A673 (cell line): Measurements from ENCODE around the gene ST6GALNAC2.

ENCODE experiments used
- EZH2 ChIP-seq: fragments of 200-600 bp; sonication (generic); IDR thresholded peaks from 2 replicates; pipeline ENCODE4 v1.6.1; 2017; ENCODE audit warnings: borderline replicate concordance, low read depth, mild to moderate bottlenecking, mixed read lengths, antibody characterized with exemption, low read length; ENCODE audit not compliant: poor library complexity, severe bottlenecking
- TF ChIP-seq, protein P1 (sequence below): fragments of 300-800, 200-600 bp; sonication (generic); conservative IDR thresholded peaks from 2 replicates; pipeline ENCODE4 v1.5.1; 2017; ENCODE audit warnings: low read depth, mild to moderate bottlenecking, antibody characterized with exemption, low read length, moderate library complexity, mixed read lengths

DNA sequence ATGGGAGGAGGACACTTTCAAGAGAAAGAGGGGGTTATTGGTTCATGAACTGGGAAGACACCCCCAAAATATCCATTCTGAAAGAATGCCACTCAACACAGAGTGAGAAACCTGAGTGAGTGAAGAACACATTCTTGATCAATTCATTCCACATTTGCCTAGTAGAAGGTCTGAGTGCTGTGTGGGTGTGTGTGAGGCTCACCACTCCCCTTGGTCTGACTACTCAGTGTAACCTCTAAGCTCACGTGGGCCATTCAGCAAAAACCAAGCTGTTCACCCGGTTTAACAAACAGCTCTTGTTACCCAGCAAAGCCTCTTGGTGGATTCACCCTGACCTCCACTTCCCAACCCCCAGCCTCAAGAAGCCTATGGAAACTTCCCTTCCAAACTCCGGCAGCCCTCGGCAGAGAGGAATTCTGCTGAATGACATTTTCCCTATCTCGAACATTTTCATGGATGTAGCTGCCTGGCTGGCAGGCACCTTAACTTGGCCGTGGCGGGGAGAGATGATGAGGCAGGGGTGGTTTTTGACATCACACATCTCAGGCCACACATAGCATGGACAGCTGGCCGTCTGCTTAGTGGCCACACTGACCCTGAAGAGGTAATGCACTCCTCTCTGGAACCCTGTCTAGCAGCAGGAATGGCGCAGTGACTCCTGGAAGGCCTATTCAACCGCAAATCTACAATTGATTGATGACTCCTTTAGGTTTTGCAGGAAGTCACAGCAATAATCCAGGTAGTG lies 46.3 kb upstream of the ST6GALNAC2 start:
- TF ChIP-seq, protein P1, sequence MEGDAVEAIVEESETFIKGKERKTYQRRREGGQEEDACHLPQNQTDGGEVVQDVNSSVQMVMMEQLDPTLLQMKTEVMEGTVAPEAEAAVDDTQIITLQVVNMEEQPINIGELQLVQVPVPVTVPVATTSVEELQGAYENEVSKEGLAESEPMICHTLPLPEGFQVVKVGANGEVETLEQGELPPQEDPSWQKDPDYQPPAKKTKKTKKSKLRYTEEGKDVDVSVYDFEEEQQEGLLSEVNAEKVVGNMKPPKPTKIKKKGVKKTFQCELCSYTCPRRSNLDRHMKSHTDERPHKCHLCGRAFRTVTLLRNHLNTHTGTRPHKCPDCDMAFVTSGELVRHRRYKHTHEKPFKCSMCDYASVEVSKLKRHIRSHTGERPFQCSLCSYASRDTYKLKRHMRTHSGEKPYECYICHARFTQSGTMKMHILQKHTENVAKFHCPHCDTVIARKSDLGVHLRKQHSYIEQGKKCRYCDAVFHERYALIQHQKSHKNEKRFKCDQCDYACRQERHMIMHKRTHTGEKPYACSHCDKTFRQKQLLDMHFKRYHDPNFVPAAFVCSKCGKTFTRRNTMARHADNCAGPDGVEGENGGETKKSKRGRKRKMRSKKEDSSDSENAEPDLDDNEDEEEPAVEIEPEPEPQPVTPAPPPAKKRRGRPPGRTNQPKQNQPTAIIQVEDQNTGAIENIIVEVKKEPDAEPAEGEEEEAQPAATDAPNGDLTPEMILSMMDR, result no peak
- no peak for TF ChIP-seq EZH2
